GM12878 (cell line): ENCODE data around the gene BICD1. TPM values are rescaled to one million over a fixed set of nuclear protein-coding genes. Genes with fewer than 3 reads are reported as not detected.

ENCODE experiments used
- ATAC-seq: fragments of 200-7000 bp; cut with Tn5 transposase; 3 replicates; pipeline ENCODE4 v1.9.1; 2020; ENCODE audit warnings: mild to moderate bottlenecking, moderate library complexity
- BruUV-seq: library from RNA; stranded (reverse); fragments of 400-500 nt; replicated peaks from 2 replicates; lab custom pipeline; 2021; lab: Mats Ljungman, UMichigan
- CTCF ChIA-PET: fragments of 300-600 bp; sonication (Branson Sonifier 250); formaldehyde crosslinking; extraction: SDS; loops from one replicate; lab custom pipeline; 2021; ENCODE audit warnings: inconsistent platforms; lab: Yijun Ruan, JAX
- POLR2A ChIA-PET: fragments of 350-600 bp; formaldehyde crosslinking; extraction: SDS; loops from one replicate; lab custom pipeline; 2021; ENCODE audit warnings: inconsistent platforms; lab: Charles Lee
- RAD21 ChIA-PET: fragments of 300-600 bp; sonication (Branson Sonifier 250); formaldehyde crosslinking; loops from one replicate; lab custom pipeline; 2023; ENCODE audit warnings: antibody characterized with exemption; ENCODE audit not compliant: unreplicated experiment; lab: Charles Lee
- SMC1A ChIA-PET: fragments of 300-600 bp; sonication (Branson Sonifier 250); formaldehyde crosslinking; loops from one replicate; lab custom pipeline; 2023; ENCODE audit not compliant: unreplicated experiment, uncharacterized antibody; lab: Charles Lee
- DNase-seq: peaks from one replicate; pipeline ENCODE4 v3.0.0-alpha.2; 2011; ENCODE audit warnings: low read depth, low spot score
- FAIRE-seq: peaks from 3 replicates; lab custom pipeline; 2011; peaks lifted over from hg19 to GRCh38; lab: Jason Lieb, UNC
- H2AFZ ChIP-seq: 2 replicates; pipeline ENCODE4 v1.6.0; 2011; ENCODE audit warnings: low read depth, low read length, control low read depth; ENCODE audit not compliant: control insufficient read depth
- H3K27ac ChIP-seq: 2 replicates; pipeline ENCODE4 v1.5.1; 2011; ENCODE audit warnings: control low read depth; ENCODE audit not compliant: control insufficient read depth, insufficient read depth
- H3K27me3 ChIP-seq, 2 experiments: replicated peaks in 1 of 2; 2 replicates each; pipeline versions ENCODE4 v1.6.0 to v1.6.1; 2011; ENCODE audit warnings: low read length in 1 of 2; ENCODE audit not compliant: control insufficient read depth in 2 of 2, insufficient read depth in 2 of 2
- H3K36me3 ChIP-seq, 2 experiments: 2 replicates each; pipeline ENCODE4 v1.5.1; 2011; ENCODE audit warnings: low read length in 1 of 2; ENCODE audit not compliant: control insufficient read depth in 2 of 2, insufficient read depth in 2 of 2
- H3K4me1 ChIP-seq: 2 replicates; pipeline ENCODE4 v1.6.1; 2011; ENCODE audit warnings: mild to moderate bottlenecking, low read length, moderate library complexity, mixed read lengths; ENCODE audit not compliant: control insufficient read depth, insufficient read depth
- H3K4me2 ChIP-seq: 2 replicates; pipeline ENCODE4 v1.6.0; 2011; ENCODE audit warnings: control low read depth; ENCODE audit not compliant: control insufficient read depth, insufficient read depth
- H3K4me3 ChIP-seq: fragments of 200-600 bp; sonication (generic); 2 replicates; pipeline ENCODE4 v1.5.1; 2016
- H3K79me2 ChIP-seq: 2 replicates; pipeline ENCODE4 v1.6.0; 2011; ENCODE audit warnings: low read length; ENCODE audit not compliant: control insufficient read depth, insufficient read depth
- H3K9ac ChIP-seq: 2 replicates; pipeline ENCODE4 v1.8.0; 2011; ENCODE audit warnings: low read length, control low read depth, mixed read lengths; ENCODE audit not compliant: control insufficient read depth, insufficient read depth
- H3K9me3 ChIP-seq: replicated peaks from 3 replicates; pipeline ENCODE4 v1.5.1; 2011; ENCODE audit warnings: mild to moderate bottlenecking, low read length; ENCODE audit not compliant: control insufficient read depth, insufficient read depth
- H4K20me1 ChIP-seq: 2 replicates; pipeline ENCODE4 v1.6.0; 2011; ENCODE audit not compliant: control insufficient read depth, insufficient read depth
- BCLAF1 ChIP-seq: fragments of 450-650 bp; IDR thresholded peaks from 2 replicates; pipeline ENCODE4 v1.6.1; 2017; ENCODE audit warnings: antibody characterized with exemption, mild to moderate bottlenecking, moderate library complexity
- CTCF ChIP-seq, 3 experiments: IDR thresholded peaks in 2 of 3; conservative IDR thresholded peaks in 1 of 3; 2 replicates each; pipeline ENCODE4 v1.5.1; 2011; ENCODE audit warnings: low read depth in 3 of 3, low read length in 3 of 3, mild to moderate bottlenecking in 3 of 3, control low read depth in 2 of 3, moderate library complexity in 2 of 3, inconsistent platforms in 1 of 3, mixed read lengths in 1 of 3; ENCODE audit not compliant: control insufficient read depth in 2 of 3, insufficient read depth in 1 of 3; ENCODE audit errors: extremely low read depth in 1 of 3
- HDAC2 ChIP-seq: fragments of 200-600 bp; sonication (generic); IDR thresholded peaks from 2 replicates; pipeline ENCODE4 v1.6.1; 2017
- KLF5 ChIP-seq: fragments of 450-650 bp; IDR thresholded peaks from 2 replicates; pipeline ENCODE4 v1.6.1; 2014; ENCODE audit warnings: mild to moderate bottlenecking; ENCODE audit not compliant: partially characterized antibody
- MTA2 ChIP-seq: fragments of 450-650 bp; IDR thresholded peaks from 2 replicates; pipeline ENCODE4 v1.6.1; 2016; ENCODE audit warnings: low read depth, mild to moderate bottlenecking, moderate library complexity
- MXI1 ChIP-seq: fragments of 150-350 bp; IDR thresholded peaks from 2 replicates; pipeline ENCODE4 v1.6.1; 2011; ENCODE audit warnings: low read depth, mild to moderate bottlenecking, inconsistent platforms, low read length, improper control_type of control experiment
- PKNOX1 ChIP-seq: fragments of 450-650 bp; IDR thresholded peaks from 2 replicates; pipeline ENCODE4 v1.6.1; 2016; ENCODE audit warnings: mild to moderate bottlenecking
- SIX5 ChIP-seq: IDR thresholded peaks from 2 replicates; pipeline ENCODE4 v1.6.1; 2011; ENCODE audit warnings: mild to moderate bottlenecking, low read depth, low read length, moderate library complexity; ENCODE audit not compliant: severe bottlenecking
- SUZ12 ChIP-seq: fragments of 200-600 bp; sonication (generic); IDR thresholded peaks from one replicate; pipeline ENCODE4 v1.6.1; 2018; ENCODE audit warnings: antibody characterized with exemption, mild to moderate bottlenecking; ENCODE audit not compliant: unreplicated experiment
- ZNF384 ChIP-seq: IDR thresholded peaks from 2 replicates; pipeline ENCODE4 v1.6.1; 2012; ENCODE audit warnings: low read depth, mild to moderate bottlenecking, low read length, improper control_type of control experiment, borderline replicate concordance
- ZNF622 ChIP-seq: fragments of 450-650 bp; IDR thresholded peaks from 2 replicates; pipeline ENCODE4 v1.6.1; 2017; ENCODE audit warnings: mild to moderate bottlenecking, inconsistent platforms
- WGBS: methylation state at CpG from one replicate; pipeline ENCODE4 v1.1.6; 2016; ENCODE audit warnings: low lambda C conversion rate; ENCODE audit not compliant: insufficient replicate concordance, insufficient coverage; ENCODE audit errors: missing lambda C conversion rate; 5-methylcytosine and 5-hydroxymethylcytosine counted together
- in situ Hi-C: fragments of 300-500 bp; cut with MboI; formaldehyde crosslinking; loops from 9 replicates; pipeline ENCODE4 v1.14.3; 2018; ENCODE audit warnings: mixed read lengths
- intact Hi-C: fragments of 100-400 bp; cut with micrococcal nuclease; formaldehyde crosslinking; loops from one replicate; pipeline ENCODE4 v1.14.2; 2022; ENCODE audit not compliant: unreplicated experiment
- polyA plus RNA-seq, 11 experiments: library from polyadenylated mRNA; depleted of rRNA in 4 of 11; unstranded in 6 of 11; stranded (reverse) in 5 of 11; fragments of >200 nt; fragmentation: Nextera tagmentation in 4 of 11; fragmentation: Illumina TruSeq in 1 of 11; extraction: Ambion mirVana in 4 of 11; extraction: Trizol in 1 of 11; gene quantifications; 1 replicate in 1 of 11; 2 replicates in 10 of 11; pipeline versions ENCODE4 v1.2.1 to v1.2.3, GENCODE V29; 2011 to 2016; ENCODE audit warnings: inconsistent platforms in 2 of 11, missing spikeins in 2 of 11, low read depth in 1 of 11
- total RNA-seq, 4 experiments: library from RNA; depleted of rRNA in 3 of 4; stranded (reverse); fragments of >200 nt in 3 of 4; fragmentation: Illumina TruSeq in 1 of 4; extraction: Trizol in 1 of 4; gene quantifications; 2 replicates each; pipeline versions ENCODE4 v1.2.1 to v1.2.3, GENCODE V29; 2013 to 2021

Gene BICD1
- total and polyA plus RNA-seq, 10 of the 15 experiments (the other 5 are each of a cell fraction or from before 2014, with no cell fraction given) = 4.7 to 32.5 (median 14.4) TPM

- no peak for ATAC-seq
- no peak overlapping the region for H2AFZ ChIP-seq
- no peaks in the 10 kb centered on the region for H3K36me3 ChIP-seq
- H3K9ac ChIP-seq = no peak overlapping the region
- H3K4me1 ChIP-seq = no peaks in the 10 kb centered on the region
- no peaks in the 10 kb centered on the region for H3K79me2 ChIP-seq
- ChIA-PET CTCF (interaction anchor here (1.0 kb wide), 1 partner anchor 16 kb away, joined by 3 read pairs; no protein-coding TSS in a partner anchor), RAD21 (interaction anchor here (1.3 kb wide), 1 partner anchor 51 kb away, joined by 3 read pairs; no protein-coding TSS in a partner anchor), SMC1A (interaction anchor here (0.9 to 1.3 kb wide), 2 partner anchors 10 to 24 kb away, joined by 3 read pairs; no protein-coding TSS in a partner anchor), POLR2A (no interaction called here)
- no TSS peak for BruUV-seq
- H4K20me1 ChIP-seq = no peaks in the 10 kb centered on the region
- no peaks in the 10 kb centered on the region; the same call in 2 of the 3 replicates for H3K9me3 ChIP-seq
- no peak overlapping the region for H3K27ac ChIP-seq
- WGBS = 97% methylated on average over 6 of the region's 6 CpGs
- no peaks in the 10 kb centered on the region for H3K27me3 ChIP-seq
- in situ Hi-C loops = no loop called here
- no peak for TF ChIP-seq BCLAF1
- no peak for TF ChIP-seq SIX5
- no peak for FAIRE-seq
- intact Hi-C loops = no loop called here
- DNase-seq = no peak
- H3K4me3 ChIP-seq = no peak overlapping the region
- H3K4me2 ChIP-seq = no peak overlapping the region
Observed at GRCh38 chr12:32170437-32170998, 63.9 kb downstream of the BICD1 start.

GRCh38 chr12:32171211-32171610 lies 64.6 kb downstream of the BICD1 start:
- in situ Hi-C loops = no loop called here
- intact Hi-C loops = no loop called here
- SMC1A ChIA-PET = no interaction called here
- no peak overlapping the region for H3K4me3 ChIP-seq
- no peaks in the 10 kb centered on the region for H3K27me3 ChIP-seq
- H3K4me1 ChIP-seq = no peaks in the 10 kb centered on the region
- FAIRE-seq (no peak), ATAC-seq (no peak), DNase-seq (no peak)
- no peaks in the 10 kb centered on the region for H3K36me3 ChIP-seq
- WGBS = 97% methylated on average over 7 of the region's 7 CpGs
- CTCF ChIA-PET = interaction anchor here (0.7 kb wide), 1 partner anchor 889 kb away, joined by 3 read pairs; no protein-coding TSS in a partner anchor
- no TSS peak for BruUV-seq
- no peaks in the 10 kb centered on the region for H3K79me2 ChIP-seq
- RAD21 ChIA-PET = no interaction called here
- no peak overlapping the region for H2AFZ ChIP-seq
- H3K4me2 ChIP-seq = no peak overlapping the region
- no peak overlapping the region for H3K27ac ChIP-seq
- H4K20me1 ChIP-seq = no peaks in the 10 kb centered on the region
- POLR2A ChIA-PET = interaction anchor here (1.5 kb wide), 1 partner anchor 9 kb away, joined by 3 read pairs; no protein-coding TSS in a partner anchor
- H3K9ac ChIP-seq = no peak overlapping the region
- no peaks in the 10 kb centered on the region; the same call in 2 of the 3 replicates for H3K9me3 ChIP-seq
- TF ChIP-seq ZNF622 = no peak
- TF ChIP-seq PKNOX1 = no peak
- no peak for TF ChIP-seq KLF5
- no peak for TF ChIP-seq CTCF (IDR thresholded peaks at IDR 0.05 in 2 of 3, conservative IDR thresholded peaks at IDR 0.05 in 1 of 3; ENCODE audit: control insufficient read depth in 2 of 3, extremely low read depth in 1 of 3, insufficient read depth in 1 of 3, low read depth in 3 of 3, low read length in 3 of 3)
- TF ChIP-seq MTA2 = no peak
- TF ChIP-seq MXI1 = no peak
- no peak for TF ChIP-seq ZNF384
- no peak for TF ChIP-seq SUZ12
- no peak for TF ChIP-seq HDAC2
